Caco-2 (cell line): ENCODE results near the gene ISCA1. TPM values are rescaled to one million over a fixed set of nuclear protein-coding genes. Genes with fewer than 3 reads are reported as not detected.

Experiments used
- BruUV-seq: library from RNA; stranded (reverse); fragments of 400-500 nt; replicated peaks from 2 replicates; lab custom pipeline; 2021; lab: Mats Ljungman, UMichigan
- CTCF ChIA-PET: fragments of 300-600 bp; sonication (Branson Sonifier 250); formaldehyde crosslinking; loops from one replicate; lab custom pipeline; 2022; ENCODE audit warnings: antibody characterized with exemption; lab: Charles Lee
- POLR2A ChIA-PET: fragments of 300-600 bp; sonication (Branson Sonifier 250); formaldehyde crosslinking; loops from one replicate; lab custom pipeline; 2022; ENCODE audit warnings: antibody characterized with exemption; lab: Charles Lee
- DNase-seq, 2 experiments: peaks; one replicate each; pipeline versions ENCODE4 v3.0.0 to v3.0.0-alpha.2; 2020 to 2022
- H3K27me3 ChIP-seq: replicated peaks from 2 replicates; pipeline ENCODE4 v1.6.0; 2011; ENCODE audit warnings: low read length; ENCODE audit not compliant: control insufficient read depth, insufficient read depth
- H3K36me3 ChIP-seq: 2 replicates; pipeline ENCODE4 v1.5.1; 2011; ENCODE audit warnings: low read length; ENCODE audit not compliant: control insufficient read depth, insufficient read depth
- H3K4me1 ChIP-seq: fragments of 250-450 bp; sonication (Bioruptor Pico); 2 replicates; pipeline ENCODE4 v1.5.1; 2020; ENCODE audit warnings: mild to moderate bottlenecking
- H3K4me3 ChIP-seq: 2 replicates; pipeline ENCODE4 v1.5.1; 2011; ENCODE audit warnings: low read depth, mild to moderate bottlenecking, control low read depth, low read length
- H3K9me3 ChIP-seq: fragments of 250-450 bp; sonication (Bioruptor Pico); 2 replicates; pipeline ENCODE4 v1.5.1; 2020; ENCODE audit warnings: mild to moderate bottlenecking, moderate library complexity
- H3K27ac Mint-ChIP-seq: one replicate; pipeline ENCODE4 v1.8.0; 2022; ENCODE audit warnings: mixed read lengths; ENCODE audit not compliant: unreplicated experiment
- H3K27me3 Mint-ChIP-seq: one replicate; pipeline ENCODE4 v1.8.0; 2022; ENCODE audit warnings: mixed read lengths; ENCODE audit not compliant: insufficient read depth, unreplicated experiment
- H3K36me3 Mint-ChIP-seq: one replicate; pipeline ENCODE4 v1.8.0; 2022; ENCODE audit warnings: mild to moderate bottlenecking, mixed read lengths; ENCODE audit not compliant: insufficient read depth, unreplicated experiment
- H3K4me1 Mint-ChIP-seq: one replicate; pipeline ENCODE4 v1.8.0; 2022; ENCODE audit warnings: low read depth, mixed read lengths; ENCODE audit not compliant: unreplicated experiment
- H3K4me3 Mint-ChIP-seq: one replicate; pipeline ENCODE4 v1.8.0; 2022; ENCODE audit warnings: mild to moderate bottlenecking, moderate library complexity, mixed read lengths; ENCODE audit not compliant: unreplicated experiment
- H3K9me3 Mint-ChIP-seq: one replicate; pipeline ENCODE4 v1.8.0; 2022; ENCODE audit warnings: mixed read lengths; ENCODE audit not compliant: unreplicated experiment
- CTCF ChIP-seq, 2 experiments: fragments of 200-600 bp in 1 of 2; IDR thresholded peaks; 1 replicate in 1 of 2; 2 replicates in 1 of 2; pipeline versions ENCODE4 v1.5.1 to v1.8.0; 2011 to 2022; ENCODE audit warnings: antibody characterized with exemption in 1 of 2, control low read depth in 1 of 2, inconsistent platforms in 1 of 2, low read depth in 1 of 2, low read length in 1 of 2, mild to moderate bottlenecking in 1 of 2, moderate library complexity in 1 of 2; ENCODE audit not compliant: insufficient read depth in 1 of 2, severe bottlenecking in 1 of 2, unreplicated experiment in 1 of 2
- intact Hi-C: fragments of 100-400 bp; cut with micrococcal nuclease; formaldehyde crosslinking; loops from one replicate; pipeline ENCODE4 v1.10.0; 2022; ENCODE audit not compliant: unreplicated experiment
- total RNA-seq: library from RNA; stranded (reverse); gene quantifications from 2 replicates; pipeline ENCODE4 v1.2.3, GENCODE V29; 2022

ISCA1 gene
- total RNA-seq, 1 experiment from 2014 or later: 11.2 TPM

- H3K4me1 Mint-ChIP-seq: no peaks in the 10 kb centered on the region
- H3K9me3 Mint-ChIP-seq: no peaks in the 10 kb centered on the region
- no peaks in the 10 kb centered on the region for H3K9me3 ChIP-seq
- no peak for DNase-seq
- no peak overlapping the region for H3K27ac Mint-ChIP-seq
- H3K27me3 ChIP-seq: no peaks in the 10 kb centered on the region
- no peak overlapping the region for H3K4me3 ChIP-seq
- intact Hi-C loops: no loop called here
- CTCF ChIA-PET: no interaction called here
- no peak overlapping the region for H3K4me3 Mint-ChIP-seq
- H3K4me1 ChIP-seq: no peaks in the 10 kb centered on the region
- POLR2A ChIA-PET: no interaction called here
- no peak for TF ChIP-seq CTCF (IDR thresholded peaks at IDR 0.05; ENCODE audit: insufficient read depth in 1 of 2, low read depth in 1 of 2, low read length in 1 of 2, severe bottlenecking in 1 of 2, unreplicated experiment in 1 of 2)
- no peaks in the 10 kb centered on the region for H3K36me3 Mint-ChIP-seq
- H3K36me3 ChIP-seq: no peaks in the 10 kb centered on the region
- no peaks in the 10 kb centered on the region for H3K27me3 Mint-ChIP-seq
- BruUV-seq: no TSS peak
Observed at GRCh38 chr9:86257391-86257790, 24.9 kb downstream of the ISCA1 start.

GRCh38 chr9:86256653-86257052 lies 25.7 kb downstream of the ISCA1 start:
- H3K36me3 Mint-ChIP-seq: no peaks in the 10 kb centered on the region
- ChIA-PET POLR2A (no interaction called here), CTCF (no interaction called here)
- Histone ChIP-seq H3K4me1 (no peaks in the 10 kb centered on the region), H3K27me3 (no peaks in the 10 kb centered on the region), H3K4me3 (no peak overlapping the region), H3K36me3 (no peaks in the 10 kb centered on the region), H3K9me3 (no peaks in the 10 kb centered on the region)
- H3K4me3 Mint-ChIP-seq: no peak overlapping the region
- H3K9me3 Mint-ChIP-seq: no peaks in the 10 kb centered on the region
- H3K27ac Mint-ChIP-seq: no peak overlapping the region
- no peaks in the 10 kb centered on the region for H3K27me3 Mint-ChIP-seq
- intact Hi-C loops: no loop called here
- no peak for TF ChIP-seq CTCF (IDR thresholded peaks at IDR 0.05; ENCODE audit: insufficient read depth in 1 of 2, low read depth in 1 of 2, low read length in 1 of 2, severe bottlenecking in 1 of 2, unreplicated experiment in 1 of 2)
- BruUV-seq: no TSS peak
- no peak for DNase-seq
- no peaks in the 10 kb centered on the region for H3K4me1 Mint-ChIP-seq

- no peaks in the 10 kb centered on the region for H3K4me1 ChIP-seq
- Mint-ChIP-seq H3K4me1 (no peaks in the 10 kb centered on the region), H3K4me3 (no peak overlapping the region), H3K27me3 (no peaks in the 10 kb centered on the region), H3K9me3 (no peaks in the 10 kb centered on the region), H3K36me3 (no peaks in the 10 kb centered on the region), H3K27ac (no peak overlapping the region)
- CTCF ChIA-PET: no interaction called here
- BruUV-seq: no TSS peak
- H3K27me3 ChIP-seq: no peaks in the 10 kb centered on the region
- no peaks in the 10 kb centered on the region for H3K9me3 ChIP-seq
- TF ChIP-seq CTCF (IDR thresholded peaks at IDR 0.05; ENCODE audit: insufficient read depth in 1 of 2, low read depth in 1 of 2, low read length in 1 of 2, severe bottlenecking in 1 of 2, unreplicated experiment in 1 of 2): no peak
- no peak for DNase-seq
- no peak overlapping the region for H3K4me3 ChIP-seq
- intact Hi-C loops: no loop called here
- no peaks in the 10 kb centered on the region for H3K36me3 ChIP-seq
- POLR2A ChIA-PET: no interaction called here
Observed at GRCh38 chr9:86253577-86253976, 28.8 kb downstream of the ISCA1 start.
